ENCODE data around the gene CCDC159. TPM values are rescaled to one million over a fixed set of nuclear protein-coding genes. Genes with fewer than 3 reads are reported as not detected.

CCDC159 gene
- total RNA-seq, 5 donors from 2014 or later (not counting 1 experiment from before 2014, with no cell fraction given) = 59.7 to 81.8 (median 69.6) TPM

DNA sequence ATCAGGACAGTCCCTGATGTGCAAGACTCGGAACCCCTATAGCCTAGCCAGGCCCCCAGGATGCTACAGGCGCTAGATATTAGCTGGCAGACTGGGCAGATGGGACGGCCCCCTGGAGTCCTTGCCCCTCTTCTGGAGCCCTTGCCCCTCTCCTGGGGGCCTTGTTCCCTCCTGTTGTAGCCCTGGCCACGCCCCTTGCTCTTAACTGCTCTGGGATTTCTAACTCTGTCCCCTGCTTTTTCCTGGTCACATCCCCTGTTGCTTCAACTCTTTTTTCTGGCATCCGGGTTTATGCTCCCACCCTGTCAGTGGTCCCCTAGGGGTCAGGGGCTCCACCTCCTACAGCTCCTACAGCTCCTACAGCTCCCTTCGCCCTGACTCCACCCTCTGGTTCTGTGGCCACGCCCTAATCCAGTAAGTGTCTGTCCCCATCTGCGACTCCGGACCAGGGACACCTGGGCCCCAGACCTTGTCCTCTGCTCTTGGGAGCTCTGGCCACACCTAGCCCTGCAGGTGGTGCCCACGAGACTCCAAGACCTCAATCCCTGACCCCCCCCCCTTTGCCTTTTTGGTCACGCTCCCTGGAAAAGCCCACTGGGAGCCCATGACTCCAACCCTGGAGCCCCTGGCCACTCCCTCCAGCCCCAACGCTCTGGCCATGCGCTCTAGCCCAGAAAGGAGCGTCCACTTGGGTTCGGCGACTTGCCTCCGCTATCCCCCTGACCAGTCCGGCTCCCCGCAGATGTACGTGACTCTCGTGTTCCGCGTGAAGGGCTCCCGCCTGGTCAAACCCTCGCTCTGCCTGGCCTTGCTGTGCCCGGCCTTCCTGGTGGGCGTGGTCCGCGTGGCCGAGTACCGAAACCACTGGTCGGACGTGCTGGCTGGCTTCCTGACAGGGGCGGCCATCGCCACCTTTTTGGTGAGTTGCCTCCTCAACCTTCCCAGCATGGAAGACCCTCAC lies 15.7 kb downstream of the CCDC159 start:
- Histone ChIP-seq H3K36me3 (ENCODE audit: control insufficient read depth in 2 of 2, extremely low read depth in 1 of 2, insufficient read depth in 1 of 2, low read length in 1 of 2) (peaks cover 0 to 6% of the 10 kb centered on the region in 2 donors), H3K4me1 (ENCODE audit: control insufficient read depth in 1 of 2, extremely low read depth in 1 of 2, insufficient read depth in 2 of 2, low read length in 2 of 2) (no peaks in the 10 kb centered on the region), H3K4me3 (ENCODE audit: control insufficient read depth in 1 of 2, extremely low read depth in 1 of 2, low read length in 1 of 2) (no peak overlapping the region), H3K9me3 (no peaks in the 10 kb centered on the region), H3K27ac (ENCODE audit: low read length) (no peak overlapping the region), H3K27me3 (replicated peaks in 1 of 2; ENCODE audit: control insufficient read depth in 2 of 2, extremely low read depth in 1 of 2, insufficient read depth in 2 of 2, low read length in 1 of 2) (no peaks in the 10 kb centered on the region)
- Mint-ChIP-seq H3K4me1 (no peaks in the 10 kb centered on the region), H3K9me3 (no peaks in the 10 kb centered on the region), H3K36me3 (peaks cover 11% of the 10 kb centered on the region), H3K4me3 (no peak overlapping the region), H3K27ac (no peak overlapping the region), H3K27me3 (no peaks in the 10 kb centered on the region)
- ATAC-seq (replicated peaks in 1 of 4) (peak in 1 of 4 experiments; percentile 13), DNase-seq (no peak)
- 94% methylated on average over 25 of the region's 35 CpGs for WGBS (ENCODE audit: insufficient coverage)
- ChIA-PET POLR2A (no interaction called here), CTCF (interaction anchor here in 1 of 2 donors (0.6 to 0.7 kb wide), 2 partner anchors 22 to 495 kb away, joined by 3 to 10 read pairs; partner anchors contain the start of gene EPOR)

DNA sequence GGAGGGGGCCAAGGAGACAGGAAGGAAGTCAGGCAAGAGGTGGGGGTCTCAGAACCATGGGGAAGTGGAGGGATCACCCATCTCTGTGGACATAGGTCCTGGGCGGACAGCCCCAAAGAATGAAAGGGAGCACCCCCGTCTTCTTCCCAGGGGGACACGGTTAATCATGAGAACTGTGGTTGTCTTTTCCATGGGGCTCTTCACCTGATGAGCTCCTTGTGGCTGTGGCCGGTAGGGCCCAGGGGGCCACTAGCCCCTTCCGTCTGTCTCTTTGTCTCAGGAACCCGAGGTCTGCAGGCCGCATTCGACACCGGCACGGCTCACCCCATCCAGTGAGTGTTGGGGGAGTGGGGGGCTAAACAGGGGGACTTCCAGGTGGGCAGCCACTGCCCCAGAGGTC lies 17.6 kb downstream of the CCDC159 start:
- H3K36me3 Mint-ChIP-seq = peaks cover 21% of the 10 kb centered on the region
- H3K4me1 ChIP-seq (ENCODE audit: control insufficient read depth in 1 of 2, extremely low read depth in 1 of 2, insufficient read depth in 2 of 2, low read length in 2 of 2) = no peaks in the 10 kb centered on the region
- no peaks in the 10 kb centered on the region for H3K4me1 Mint-ChIP-seq
- H3K27me3 ChIP-seq (replicated peaks in 1 of 2; ENCODE audit: control insufficient read depth in 2 of 2, extremely low read depth in 1 of 2, insufficient read depth in 2 of 2, low read length in 1 of 2) = no peaks in the 10 kb centered on the region
- WGBS (ENCODE audit: insufficient coverage) = 84% methylated on average over 3 of the region's 10 CpGs
- no peak overlapping the region for H3K27ac Mint-ChIP-seq
- peaks cover 0 to 10% of the 10 kb centered on the region in 2 donors for H3K36me3 ChIP-seq (ENCODE audit: control insufficient read depth in 2 of 2, extremely low read depth in 1 of 2, insufficient read depth in 1 of 2, low read length in 1 of 2)
- no peaks in the 10 kb centered on the region for H3K9me3 Mint-ChIP-seq
- ChIA-PET POLR2A (interaction anchor here in 1 of 2 donors (0.7 kb wide), 1 partner anchor 81 kb away, joined by 3 read pairs; no protein-coding TSS in a partner anchor), CTCF (no interaction called here)
- no peak overlapping the region for H3K4me3 ChIP-seq (ENCODE audit: control insufficient read depth in 1 of 2, extremely low read depth in 1 of 2, low read length in 1 of 2)
- H3K4me3 Mint-ChIP-seq = no peak overlapping the region
- DNase-seq (no peak), ATAC-seq (replicated peaks in 1 of 4) (no peak)
- no peak overlapping the region for H3K27ac ChIP-seq (ENCODE audit: low read length)
- H3K9me3 ChIP-seq = no peaks in the 10 kb centered on the region
- H3K27me3 Mint-ChIP-seq = no peaks in the 10 kb centered on the region

DNA sequence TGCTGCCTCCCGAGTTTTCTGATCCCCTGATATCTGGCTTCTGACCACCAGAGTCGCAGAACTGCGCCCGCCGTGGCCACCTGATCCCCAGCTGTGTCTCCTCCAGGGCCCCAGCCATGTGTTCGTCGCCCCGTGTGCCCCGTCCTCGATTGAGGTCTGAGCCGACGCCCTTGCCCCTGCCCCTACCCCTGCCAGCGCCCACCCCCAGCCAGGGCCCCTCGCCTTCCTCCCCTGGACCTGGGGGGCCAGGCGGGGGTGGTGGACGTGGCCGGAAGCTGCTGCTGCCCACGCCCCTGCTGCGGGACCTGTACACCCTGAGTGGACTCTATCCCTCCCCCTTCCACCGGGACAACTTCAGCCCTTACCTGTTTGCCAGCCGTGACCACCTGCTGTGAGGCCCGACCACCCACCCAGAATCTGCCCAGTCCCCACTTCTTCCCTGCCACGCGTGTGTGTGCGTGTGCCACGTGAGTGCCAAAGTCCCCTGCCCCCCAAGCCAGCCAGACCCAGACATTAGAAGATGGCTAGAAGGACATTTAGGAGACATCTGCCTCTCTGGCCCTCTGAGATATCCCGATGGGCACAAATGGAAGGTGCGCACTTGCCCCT lies 18.1 kb downstream of the CCDC159 start:
- Mint-ChIP-seq H3K27ac (no peak overlapping the region), H3K36me3 (peaks cover 26% of the 10 kb centered on the region), H3K4me3 (no peak overlapping the region), H3K27me3 (no peaks in the 10 kb centered on the region), H3K9me3 (no peaks in the 10 kb centered on the region), H3K4me1 (no peaks in the 10 kb centered on the region)
- no peak overlapping the region for H3K27ac ChIP-seq (ENCODE audit: low read length)
- no peaks in the 10 kb centered on the region for H3K9me3 ChIP-seq
- CTCF ChIA-PET = no interaction called here
- no peak overlapping the region for H3K4me3 ChIP-seq (ENCODE audit: control insufficient read depth in 1 of 2, extremely low read depth in 1 of 2, low read length in 1 of 2)
- DNase-seq (no peak), ATAC-seq (replicated peaks in 1 of 4) (no peak)
- 88% methylated on average over 19 of the region's 28 CpGs for WGBS (ENCODE audit: insufficient coverage)
- no peaks in the 10 kb centered on the region for H3K4me1 ChIP-seq (ENCODE audit: control insufficient read depth in 1 of 2, extremely low read depth in 1 of 2, insufficient read depth in 2 of 2, low read length in 2 of 2)
- POLR2A ChIA-PET = no interaction called here
- H3K36me3 ChIP-seq (ENCODE audit: control insufficient read depth in 2 of 2, extremely low read depth in 1 of 2, insufficient read depth in 1 of 2, low read length in 1 of 2) = peaks cover 0 to 15% of the 10 kb centered on the region in 2 donors
- H3K27me3 ChIP-seq (replicated peaks in 1 of 2; ENCODE audit: control insufficient read depth in 2 of 2, extremely low read depth in 1 of 2, insufficient read depth in 2 of 2, low read length in 1 of 2) = no peaks in the 10 kb centered on the region

DNA sequence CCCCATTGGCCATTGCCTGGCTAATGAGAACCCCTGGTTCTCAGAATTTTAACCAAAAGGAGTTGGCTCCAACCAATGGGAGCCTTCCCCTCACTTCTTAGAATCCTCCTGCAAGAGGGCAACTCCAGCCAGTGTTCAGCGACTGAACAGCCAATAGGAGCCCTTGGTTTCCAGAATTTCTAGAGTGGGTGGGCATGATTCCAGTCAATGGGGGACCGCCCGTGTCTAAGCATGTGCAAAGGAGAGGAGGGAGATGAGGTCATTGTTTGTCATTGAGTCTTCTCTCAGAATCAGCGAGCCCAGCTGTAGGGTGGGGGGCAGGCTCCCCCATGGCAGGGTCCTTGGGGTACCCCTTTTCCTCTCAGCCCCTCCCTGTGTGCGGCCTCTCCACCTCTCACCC lies 18.6 kb downstream of the CCDC159 start:
- Mint-ChIP-seq H3K27me3 (no peaks in the 10 kb centered on the region), H3K9me3 (no peaks in the 10 kb centered on the region), H3K36me3 (peaks cover 29% of the 10 kb centered on the region), H3K27ac (no peak overlapping the region), H3K4me3 (no peak overlapping the region), H3K4me1 (no peaks in the 10 kb centered on the region)
- no peaks in the 10 kb centered on the region for H3K9me3 ChIP-seq
- DNase-seq (no peak), ATAC-seq (replicated peaks in 1 of 4) (no peak)
- no peaks in the 10 kb centered on the region for H3K4me1 ChIP-seq (ENCODE audit: control insufficient read depth in 1 of 2, extremely low read depth in 1 of 2, insufficient read depth in 2 of 2, low read length in 2 of 2)
- ChIA-PET CTCF (no interaction called here), POLR2A (no interaction called here)
- WGBS (ENCODE audit: insufficient coverage) = no CpG with 5 or more reads among the region's 5 CpGs
- no peaks in the 10 kb centered on the region for H3K27me3 ChIP-seq (replicated peaks in 1 of 2; ENCODE audit: control insufficient read depth in 2 of 2, extremely low read depth in 1 of 2, insufficient read depth in 2 of 2, low read length in 1 of 2)
- peaks cover 0 to 17% of the 10 kb centered on the region in 2 donors for H3K36me3 ChIP-seq (ENCODE audit: control insufficient read depth in 2 of 2, extremely low read depth in 1 of 2, insufficient read depth in 1 of 2, low read length in 1 of 2)
- H3K4me3 ChIP-seq (ENCODE audit: control insufficient read depth in 1 of 2, extremely low read depth in 1 of 2, low read length in 1 of 2) = no peak overlapping the region
- no peak overlapping the region for H3K27ac ChIP-seq (ENCODE audit: low read length)

DNA sequence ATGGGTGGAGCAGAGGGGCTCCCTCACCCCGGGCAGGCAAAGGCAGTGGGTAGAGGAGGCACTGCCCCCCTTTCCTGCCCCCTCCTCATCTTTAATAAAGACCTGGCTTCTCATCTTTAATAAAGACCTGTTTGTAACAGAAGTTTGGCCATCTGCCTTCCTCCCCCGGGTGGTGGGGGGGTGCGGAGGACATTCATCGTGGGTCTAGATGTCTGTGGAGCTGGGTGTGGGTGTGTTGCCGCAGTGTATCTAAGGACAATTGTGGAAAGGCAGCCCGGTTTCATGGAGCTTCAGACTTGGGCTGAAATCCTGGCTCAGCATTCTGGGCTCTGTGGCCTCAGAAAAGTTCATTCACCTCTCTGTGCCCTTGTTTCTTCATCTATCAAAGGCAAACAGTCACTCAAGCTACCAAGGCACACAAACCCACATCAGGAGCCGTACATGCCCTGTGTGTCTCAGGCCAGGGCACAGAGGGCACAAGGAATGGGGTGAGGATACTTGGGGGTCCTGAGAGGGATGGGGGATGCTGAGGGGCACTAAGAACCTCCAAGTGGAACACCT lies 19.3 kb downstream of the CCDC159 start:
- Histone ChIP-seq H3K4me1 (ENCODE audit: control insufficient read depth in 1 of 2, extremely low read depth in 1 of 2, insufficient read depth in 2 of 2, low read length in 2 of 2) (no peaks in the 10 kb centered on the region), H3K27ac (ENCODE audit: low read length) (no peak overlapping the region), H3K9me3 (no peaks in the 10 kb centered on the region), H3K4me3 (ENCODE audit: control insufficient read depth in 1 of 2, extremely low read depth in 1 of 2, low read length in 1 of 2) (no peak overlapping the region), H3K36me3 (ENCODE audit: control insufficient read depth in 2 of 2, extremely low read depth in 1 of 2, insufficient read depth in 1 of 2, low read length in 1 of 2) (peaks cover 0 to 17% of the 10 kb centered on the region in 2 donors), H3K27me3 (replicated peaks in 1 of 2; ENCODE audit: control insufficient read depth in 2 of 2, extremely low read depth in 1 of 2, insufficient read depth in 2 of 2, low read length in 1 of 2) (no peaks in the 10 kb centered on the region)
- CTCF ChIA-PET = no interaction called here
- Mint-ChIP-seq H3K9me3 (no peaks in the 10 kb centered on the region), H3K4me1 (no peaks in the 10 kb centered on the region), H3K27ac (no peak overlapping the region), H3K27me3 (no peaks in the 10 kb centered on the region), H3K36me3 (peaks cover 31% of the 10 kb centered on the region), H3K4me3 (no peak overlapping the region)
- WGBS (ENCODE audit: insufficient coverage) = 94% methylated on average over 4 of the region's 7 CpGs
- ATAC-seq (replicated peaks in 1 of 4) = no peak
- POLR2A ChIA-PET = no interaction called here
- no peak for DNase-seq

DNA sequence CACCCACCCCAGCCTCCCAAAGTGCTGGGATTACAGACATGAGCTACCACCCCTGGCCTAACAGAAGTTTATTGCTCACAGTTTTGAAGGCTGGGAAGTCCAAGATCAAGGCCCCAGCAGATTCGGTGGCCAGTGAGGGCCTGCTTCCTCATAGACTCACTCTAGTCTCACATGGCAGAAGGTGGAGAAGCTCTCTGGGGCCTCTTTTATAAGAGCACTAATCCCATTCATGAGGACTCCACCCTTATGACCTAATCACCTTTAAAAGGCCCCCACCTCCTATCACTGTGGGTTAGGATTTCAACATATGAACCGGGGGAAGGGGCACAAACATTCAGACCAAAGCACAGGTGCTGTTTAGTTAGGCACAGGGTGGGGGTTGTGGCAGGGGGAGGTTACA lies 21.2 kb downstream of the CCDC159 start:
- DNase-seq (no peak), ATAC-seq (replicated peaks in 1 of 4) (no peak)
- peaks cover 0 to 20% of the 10 kb centered on the region in 2 donors for H3K36me3 ChIP-seq (ENCODE audit: control insufficient read depth in 2 of 2, extremely low read depth in 1 of 2, insufficient read depth in 1 of 2, low read length in 1 of 2)
- Mint-ChIP-seq H3K36me3 (peaks cover 38% of the 10 kb centered on the region), H3K27ac (no peak overlapping the region), H3K4me3 (no peak overlapping the region), H3K9me3 (no peaks in the 10 kb centered on the region), H3K27me3 (no peaks in the 10 kb centered on the region), H3K4me1 (no peaks in the 10 kb centered on the region)
- WGBS (ENCODE audit: insufficient coverage) = no CpG with 5 or more reads among the region's 2 CpGs
- POLR2A ChIA-PET = no interaction called here
- H3K9me3 ChIP-seq = no peaks in the 10 kb centered on the region
- H3K27me3 ChIP-seq (replicated peaks in 1 of 2; ENCODE audit: control insufficient read depth in 2 of 2, extremely low read depth in 1 of 2, insufficient read depth in 2 of 2, low read length in 1 of 2) = no peaks in the 10 kb centered on the region
- H3K4me1 ChIP-seq (ENCODE audit: control insufficient read depth in 1 of 2, extremely low read depth in 1 of 2, insufficient read depth in 2 of 2, low read length in 2 of 2) = no peaks in the 10 kb centered on the region
- no peak overlapping the region for H3K4me3 ChIP-seq (ENCODE audit: control insufficient read depth in 1 of 2, extremely low read depth in 1 of 2, low read length in 1 of 2)
- CTCF ChIA-PET = interaction anchor here in 1 of 2 donors (1.9 kb wide), 1 partner anchor 14 kb away, joined by 12 read pairs; no protein-coding TSS in a partner anchor
- no peak overlapping the region for H3K27ac ChIP-seq (ENCODE audit: low read length)

Measured in T-cell (primary cell).